H1 (cell line): ENCODE data around the gene ZNF692. TPM values are rescaled to one million over a fixed set of nuclear protein-coding genes. Genes with fewer than 3 reads are reported as not detected.

ENCODE experiments used
- ASH2L ChIP-seq: fragments of 200-600, 300-600 bp; sonication (generic); IDR thresholded peaks from one replicate; pipeline ENCODE4 v1.7.1; 2017; ENCODE audit warnings: low read length
- JUN ChIP-seq: IDR thresholded peaks from 2 replicates; pipeline ENCODE4 v1.6.1; 2011; ENCODE audit warnings: low read depth, mild to moderate bottlenecking, improper control_type of control experiment, low read length
- MAX ChIP-seq: IDR thresholded peaks from 2 replicates; pipeline ENCODE4 v1.6.1; 2012; ENCODE audit warnings: inconsistent platforms
- PHF8 ChIP-seq: fragments of 200-600 bp; sonication (generic); conservative IDR thresholded peaks from 2 replicates; pipeline ENCODE4 v1.7.1; 2012; ENCODE audit warnings: low read depth, mild to moderate bottlenecking, inconsistent platforms, low read length, moderate library complexity
- POLR2AphosphoS5 ChIP-seq: IDR thresholded peaks from 2 replicates; pipeline ENCODE4 v1.6.1; 2011; ENCODE audit warnings: low read depth, low read length
- POU5F1 ChIP-seq: IDR thresholded peaks from 2 replicates; pipeline ENCODE4 v1.6.1; 2011; ENCODE audit warnings: low read depth, mild to moderate bottlenecking, low read length, moderate library complexity
- polyA plus RNA-seq, 7 experiments: library from polyadenylated mRNA; depleted of rRNA in 3 of 7; stranded (reverse) in 5 of 7; unstranded in 2 of 7; fragments of >200 nt in 5 of 7; fragments of 200-250 nt in 2 of 7; gene quantifications; 1 replicate in 5 of 7; 2 replicates in 1 of 7; 4 replicates in 1 of 7; pipeline versions ENCODE4 v1.2.1 to v1.2.3, GENCODE V29; 2011 to 2013; ENCODE audit warnings: missing spikeins in 2 of 7, mixed read lengths in 2 of 7
- total RNA-seq: library from RNA; stranded (reverse); fragmentation: NEBNext Ultra II Directional; extraction: Animal tissue kit (Norgen Biotek cat#: 25700); gene quantifications from 2 replicates; pipeline ENCODE4 v1.2.1, GENCODE V29; 2021

Gene ZNF692
- total and polyA plus RNA-seq, 2 of the 8 experiments (the other 6 are each of a cell fraction or from before 2014, with no cell fraction given) = 38.4 to 52.3 TPM

DNA sequence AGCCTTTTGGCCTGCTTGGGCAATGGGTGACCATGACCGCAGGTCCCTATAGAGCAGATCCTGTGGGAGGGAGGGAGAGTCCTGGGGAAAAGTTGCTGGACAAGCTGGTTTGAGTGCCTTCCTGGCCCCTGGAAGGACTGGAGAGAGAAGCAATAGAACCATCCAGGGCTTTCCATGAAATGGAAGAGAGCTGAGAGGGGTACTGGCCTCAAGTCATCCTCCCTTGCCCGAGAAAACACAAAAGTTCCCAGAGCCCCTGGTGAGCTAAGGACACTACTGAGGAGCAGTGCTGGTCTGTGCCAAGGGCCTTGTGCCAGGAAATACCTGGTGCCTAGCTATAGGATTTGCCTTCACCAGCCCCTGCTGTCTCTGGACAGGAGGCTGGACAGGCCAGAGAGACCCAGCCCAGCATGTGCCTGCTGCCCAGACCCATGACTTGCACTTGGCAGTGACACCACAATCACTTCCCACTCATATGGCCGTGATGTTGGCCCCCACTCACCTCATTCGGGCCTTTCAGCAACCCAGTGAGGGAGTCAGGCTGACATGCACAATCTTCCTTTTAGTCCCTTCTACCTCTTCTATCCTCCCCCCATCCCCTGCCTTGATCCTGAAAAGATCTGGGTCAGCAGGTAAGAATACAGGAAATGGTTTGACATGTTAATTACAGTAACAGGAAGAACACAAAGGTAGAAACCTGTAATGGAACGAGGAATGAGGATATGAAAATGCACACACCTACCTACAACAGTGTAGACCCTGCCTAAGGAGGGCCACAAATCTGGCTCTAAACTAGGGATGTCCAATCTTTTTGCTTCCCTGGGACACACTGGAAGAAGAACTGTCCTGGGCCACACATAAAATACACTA is 40.1 kb downstream of the ZNF692 start (continued):
- TF ChIP-seq POU5F1 (no peak), MAX (no peak), POLR2AphosphoS5 (no peak), PHF8 (no peak), JUN (no peak), ASH2L (no peak)
